Measurements from ENCODE around the gene ADGRG1.

Gene ADGRG1

DNA sequence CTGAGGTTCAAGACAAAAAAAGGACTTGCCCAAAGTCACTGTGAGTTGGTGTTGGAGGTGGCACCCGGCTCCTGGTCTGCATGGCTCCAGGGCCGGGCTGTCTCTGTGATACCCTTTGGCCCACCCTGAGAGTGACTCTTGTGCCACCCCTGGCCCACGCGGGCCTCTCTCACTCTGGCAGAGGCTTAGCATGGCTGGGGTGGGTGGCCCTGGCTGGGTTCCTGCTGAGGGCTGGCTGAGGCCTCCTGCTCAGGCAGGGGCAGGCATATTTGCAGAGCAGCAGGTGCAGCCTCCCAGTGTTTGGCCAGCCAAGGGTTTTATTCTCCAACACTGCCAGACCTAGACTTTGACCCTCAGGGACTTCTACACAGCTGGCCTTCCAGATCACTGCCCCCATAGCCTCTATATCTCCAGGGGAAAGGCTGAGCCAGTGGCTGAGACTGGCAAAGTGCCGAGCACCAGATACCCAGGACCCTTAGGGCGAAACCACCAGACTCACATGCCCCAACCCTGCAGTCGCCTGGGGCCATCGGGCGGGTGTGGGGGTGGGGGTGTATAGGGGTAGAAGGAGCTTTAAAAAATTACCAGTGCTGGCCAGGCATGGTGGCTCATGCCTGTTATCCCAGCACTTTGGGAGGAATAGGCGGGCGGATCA is 21.5 kb upstream of the ADGRG1 start:
- H3K79me2 ChIP-seq (ENCODE audit: insufficient read depth, low read length), result no peaks in the 10 kb centered on the region
- H3K9ac ChIP-seq (ENCODE audit: low read depth, low read length), result no peak overlapping the region
- no peak overlapping the region for H3K4me2 ChIP-seq (ENCODE audit: insufficient read depth, low read length)
- peaks cover 14% of the 10 kb centered on the region for H3K4me1 ChIP-seq (ENCODE audit: insufficient read depth, low read length)
- no peaks in the 10 kb centered on the region for H3K27me3 ChIP-seq (ENCODE audit: insufficient read depth, low read length, poor library complexity)
- H4K20me1 ChIP-seq (ENCODE audit: insufficient read depth, low read length), result no peaks in the 10 kb centered on the region
- no peak for ATAC-seq (ENCODE audit: insufficient read depth, low read depth)
- H3K9me3 ChIP-seq (ENCODE audit: insufficient read depth, low read length, severe bottlenecking), result no peaks in the 10 kb centered on the region
- H3K4me3 ChIP-seq (ENCODE audit: low read depth in 1 of 2, low read length in 2 of 2), result no peak overlapping the region
- TF ChIP-seq EZH2 (IDR thresholded peaks at IDR 0.05; ENCODE audit: borderline replicate concordance, low read depth, low read length, severe bottlenecking), result no peak
- TF ChIP-seq, protein P1, sequence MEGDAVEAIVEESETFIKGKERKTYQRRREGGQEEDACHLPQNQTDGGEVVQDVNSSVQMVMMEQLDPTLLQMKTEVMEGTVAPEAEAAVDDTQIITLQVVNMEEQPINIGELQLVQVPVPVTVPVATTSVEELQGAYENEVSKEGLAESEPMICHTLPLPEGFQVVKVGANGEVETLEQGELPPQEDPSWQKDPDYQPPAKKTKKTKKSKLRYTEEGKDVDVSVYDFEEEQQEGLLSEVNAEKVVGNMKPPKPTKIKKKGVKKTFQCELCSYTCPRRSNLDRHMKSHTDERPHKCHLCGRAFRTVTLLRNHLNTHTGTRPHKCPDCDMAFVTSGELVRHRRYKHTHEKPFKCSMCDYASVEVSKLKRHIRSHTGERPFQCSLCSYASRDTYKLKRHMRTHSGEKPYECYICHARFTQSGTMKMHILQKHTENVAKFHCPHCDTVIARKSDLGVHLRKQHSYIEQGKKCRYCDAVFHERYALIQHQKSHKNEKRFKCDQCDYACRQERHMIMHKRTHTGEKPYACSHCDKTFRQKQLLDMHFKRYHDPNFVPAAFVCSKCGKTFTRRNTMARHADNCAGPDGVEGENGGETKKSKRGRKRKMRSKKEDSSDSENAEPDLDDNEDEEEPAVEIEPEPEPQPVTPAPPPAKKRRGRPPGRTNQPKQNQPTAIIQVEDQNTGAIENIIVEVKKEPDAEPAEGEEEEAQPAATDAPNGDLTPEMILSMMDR (IDR thresholded peaks at IDR 0.05; ENCODE audit: borderline replicate concordance, extremely low read depth, low read length, poor library complexity, severe bottlenecking), result no peak
- DNase-seq, result no peak
- no peaks in the 10 kb centered on the region for H3K36me3 ChIP-seq (ENCODE audit: insufficient read depth, low read length)
- no peak overlapping the region for H2AFZ ChIP-seq (ENCODE audit: low read depth, low read length)
- no peak overlapping the region for H3K27ac ChIP-seq (ENCODE audit: low read length)

DNA sequence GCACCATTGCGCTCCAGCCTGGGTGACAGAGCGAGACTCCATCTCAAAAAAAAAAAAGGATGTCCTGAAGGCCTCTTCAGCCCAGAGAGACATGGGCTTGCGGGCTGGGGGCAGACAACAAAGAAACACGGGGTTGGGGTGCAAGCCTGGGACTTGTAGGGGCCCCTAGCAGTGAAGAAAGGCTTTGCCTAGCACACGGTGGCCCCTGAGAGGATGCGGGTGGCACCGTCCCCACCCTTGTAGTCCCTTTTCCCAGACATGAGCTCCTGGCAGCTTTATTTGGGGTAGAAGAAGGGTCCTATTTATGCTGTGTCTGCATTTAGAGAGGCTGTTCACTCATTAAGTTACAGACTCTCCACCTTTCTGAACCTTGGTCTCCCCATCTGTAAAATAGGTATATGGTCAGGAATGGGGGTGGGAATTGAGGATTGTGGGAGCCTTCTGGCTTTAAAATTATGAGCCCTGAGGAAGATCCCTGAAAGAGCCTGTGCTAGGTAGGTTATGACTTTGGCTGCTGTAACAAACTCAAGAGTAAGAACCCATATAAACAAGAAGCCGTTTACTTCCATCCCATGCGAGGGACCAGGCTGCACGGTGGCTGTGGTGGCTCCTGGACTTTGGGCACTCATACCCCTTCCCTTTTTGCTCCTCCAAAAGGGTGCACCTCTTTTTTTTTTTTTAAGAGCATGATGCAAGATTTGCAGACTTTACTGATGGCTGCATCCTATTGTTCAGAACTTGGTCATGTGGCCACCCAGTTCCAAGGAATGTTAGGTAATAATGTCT is 20.6 kb upstream of the ADGRG1 start:
- DNase-seq (no peak), ATAC-seq (ENCODE audit: insufficient read depth, low read depth) (no peak)
- H2AFZ ChIP-seq (ENCODE audit: low read depth, low read length), result no peak overlapping the region
- H3K27me3 ChIP-seq (ENCODE audit: insufficient read depth, low read length, poor library complexity), result no peaks in the 10 kb centered on the region
- peaks cover 5% of the 10 kb centered on the region; the same call in 1 of the 2 replicates for H3K4me1 ChIP-seq (ENCODE audit: insufficient read depth, low read length)
- no peak overlapping the region for H3K4me2 ChIP-seq (ENCODE audit: insufficient read depth, low read length)
- no peak for TF ChIP-seq EZH2 (IDR thresholded peaks at IDR 0.05; ENCODE audit: borderline replicate concordance, low read depth, low read length, severe bottlenecking)
- TF ChIP-seq, protein P1 (IDR thresholded peaks at IDR 0.05; ENCODE audit: borderline replicate concordance, extremely low read depth, low read length, poor library complexity, severe bottlenecking), result no peak
- no peaks in the 10 kb centered on the region for H3K9me3 ChIP-seq (ENCODE audit: insufficient read depth, low read length, severe bottlenecking)
- no peaks in the 10 kb centered on the region for H3K79me2 ChIP-seq (ENCODE audit: insufficient read depth, low read length)
- H3K27ac ChIP-seq (ENCODE audit: low read length), result no peak overlapping the region
- H3K36me3 ChIP-seq (ENCODE audit: insufficient read depth, low read length), result no peaks in the 10 kb centered on the region
- H3K4me3 ChIP-seq (ENCODE audit: low read depth in 1 of 2, low read length in 2 of 2), result no peak overlapping the region
- H3K9ac ChIP-seq (ENCODE audit: low read depth, low read length), result no peak overlapping the region
- no peaks in the 10 kb centered on the region for H4K20me1 ChIP-seq (ENCODE audit: insufficient read depth, low read length)

DNA sequence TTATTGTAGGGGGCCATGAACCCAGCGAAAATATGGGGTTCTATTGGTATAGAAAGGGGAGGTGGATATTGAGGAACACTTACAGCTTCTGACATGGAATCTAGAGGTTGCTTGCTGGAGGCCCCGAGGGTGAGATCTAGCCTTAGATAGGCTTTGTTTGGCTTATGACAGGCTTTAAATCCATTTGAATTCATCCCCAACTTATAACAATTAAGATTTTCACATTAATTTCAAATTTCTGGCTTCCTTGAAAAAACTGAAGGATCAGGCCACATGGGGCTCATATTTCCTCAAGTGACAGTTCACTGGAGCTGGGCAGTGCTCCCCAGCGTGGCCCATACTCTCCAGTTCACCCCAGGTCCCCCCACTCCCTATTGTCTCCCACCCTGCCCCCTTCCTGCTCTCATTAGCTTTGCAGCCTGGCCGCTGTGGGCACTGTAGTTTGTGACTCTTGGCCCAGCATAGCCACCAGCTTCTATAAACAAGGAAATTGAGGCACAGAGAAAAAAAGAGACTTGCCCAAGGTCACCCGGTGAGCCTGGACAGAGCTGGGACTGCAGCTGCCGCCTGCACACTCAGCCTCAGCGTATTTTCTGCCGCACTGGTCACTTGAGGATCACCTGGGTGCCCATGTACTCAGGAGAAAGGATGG is 19.8 kb upstream of the ADGRG1 start:
- Histone ChIP-seq H3K79me2 (ENCODE audit: insufficient read depth, low read length) (no peaks in the 10 kb centered on the region), H3K27me3 (ENCODE audit: insufficient read depth, low read length, poor library complexity) (no peaks in the 10 kb centered on the region), H3K9me3 (ENCODE audit: insufficient read depth, low read length, severe bottlenecking) (no peaks in the 10 kb centered on the region), H4K20me1 (ENCODE audit: insufficient read depth, low read length) (no peaks in the 10 kb centered on the region), H3K9ac (ENCODE audit: low read depth, low read length) (no peak overlapping the region), H3K27ac (ENCODE audit: low read length) (no peak overlapping the region), H3K4me3 (ENCODE audit: low read depth in 1 of 2, low read length in 2 of 2) (no peak overlapping the region), H2AFZ (ENCODE audit: low read depth, low read length) (no peak overlapping the region), H3K4me2 (ENCODE audit: insufficient read depth, low read length) (no peak overlapping the region), H3K4me1 (ENCODE audit: insufficient read depth, low read length) (peaks cover 3% of the 10 kb centered on the region; the same call in 1 of the 2 replicates), H3K36me3 (ENCODE audit: insufficient read depth, low read length) (no peaks in the 10 kb centered on the region)
- DNase-seq, result no peak
- ATAC-seq (ENCODE audit: insufficient read depth, low read depth), result no peak
- TF ChIP-seq, protein P1 (IDR thresholded peaks at IDR 0.05; ENCODE audit: borderline replicate concordance, extremely low read depth, low read length, poor library complexity, severe bottlenecking), result no peak
- no peak for TF ChIP-seq EZH2 (IDR thresholded peaks at IDR 0.05; ENCODE audit: borderline replicate concordance, low read depth, low read length, severe bottlenecking)

Measured in DND-41 (cell line).